ENCODE results near the gene ANKS1A.

Gene ANKS1A

GRCh38 chr6:35048631-35049083 lies 159.6 kb downstream of the ANKS1A start:
- in situ Hi-C loops (cut with HindIII; ENCODE audit: low pct_ligation_motif_present, low sequenced_read_pairs), result no loop called here
- H3K27me3 ChIP-seq (replicated peaks), result no peaks in the 10 kb centered on the region
- H3K4me3 ChIP-seq (ENCODE audit: low read depth, low read length), result peak overlapping the region; percentile 15
- H3K27ac ChIP-seq, result no peak overlapping the region
- DNase-seq, result no peak
- no peaks in the 10 kb centered on the region for H3K36me3 ChIP-seq (replicated peaks)
- TF ChIP-seq CTCF (IDR thresholded peaks at IDR 0.05; ENCODE audit: low read depth, low read length, missing control alignments), result peak; percentile 43

- in situ Hi-C loops (cut with HindIII; ENCODE audit: low pct_ligation_motif_present, low sequenced_read_pairs), result no loop called here
- no peak overlapping the region for H3K27ac ChIP-seq
- no peaks in the 10 kb centered on the region for H3K36me3 ChIP-seq (replicated peaks)
- DNase-seq, result no peak
- TF ChIP-seq CTCF (IDR thresholded peaks at IDR 0.05; ENCODE audit: low read depth, low read length, missing control alignments), result no peak
- no peak overlapping the region for H3K4me3 ChIP-seq (ENCODE audit: low read depth, low read length)
- H3K27me3 ChIP-seq (replicated peaks), result no peaks in the 10 kb centered on the region
Measured at GRCh38 chr6:35049156-35049735, 160.2 kb downstream of the ANKS1A start.

DNA sequence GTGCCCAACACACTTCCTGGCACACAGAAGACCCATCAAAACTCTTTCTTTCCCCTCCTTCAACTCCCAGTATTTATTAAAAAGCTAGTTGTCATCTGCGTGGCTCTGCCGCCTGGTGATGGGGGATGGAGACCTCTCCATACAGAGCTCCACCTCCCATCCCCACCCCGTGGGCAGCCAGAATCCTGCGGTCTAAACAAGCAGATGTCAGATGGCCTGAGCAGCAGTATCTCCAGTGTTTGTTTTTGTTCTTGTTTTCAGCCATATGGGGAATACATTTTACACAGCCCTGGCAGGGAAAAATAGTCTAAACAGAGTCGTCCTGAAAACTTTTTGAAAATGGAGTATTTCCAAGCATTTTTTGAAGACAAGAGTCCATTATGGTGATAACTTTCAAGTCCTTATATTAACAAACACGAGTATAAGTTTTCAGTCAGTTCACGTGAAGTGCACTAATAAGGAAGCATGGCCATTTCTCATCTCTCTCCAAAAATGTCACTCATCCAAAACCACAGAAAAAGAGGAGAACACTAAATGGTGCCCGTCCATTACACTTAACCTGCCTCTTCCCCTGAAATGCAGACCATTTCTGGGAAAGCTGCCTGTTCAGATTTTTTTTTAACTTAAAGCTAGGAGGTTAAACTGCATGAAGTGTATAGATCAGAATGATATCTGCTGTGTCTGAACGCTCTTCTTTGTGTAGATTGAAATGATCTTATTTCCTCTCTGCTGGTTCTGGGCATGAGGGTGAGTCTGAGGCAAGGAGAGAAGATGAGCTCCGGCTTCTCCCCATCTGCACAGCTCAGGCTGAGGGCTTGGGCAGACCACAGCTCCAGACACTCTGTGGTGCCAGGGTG lies 161.1 kb downstream of the ANKS1A start:
- TF ChIP-seq CTCF (IDR thresholded peaks at IDR 0.05; ENCODE audit: low read depth, low read length, missing control alignments), result no peak
- peak; percentile 61 for DNase-seq
- Histone ChIP-seq H3K27me3 (replicated peaks) (no peaks in the 10 kb centered on the region), H3K27ac (no peak overlapping the region), H3K36me3 (replicated peaks) (no peaks in the 10 kb centered on the region), H3K4me3 (ENCODE audit: low read depth, low read length) (no peak overlapping the region)
- in situ Hi-C loops (cut with HindIII; ENCODE audit: low pct_ligation_motif_present, low sequenced_read_pairs), result no loop called here

DNA sequence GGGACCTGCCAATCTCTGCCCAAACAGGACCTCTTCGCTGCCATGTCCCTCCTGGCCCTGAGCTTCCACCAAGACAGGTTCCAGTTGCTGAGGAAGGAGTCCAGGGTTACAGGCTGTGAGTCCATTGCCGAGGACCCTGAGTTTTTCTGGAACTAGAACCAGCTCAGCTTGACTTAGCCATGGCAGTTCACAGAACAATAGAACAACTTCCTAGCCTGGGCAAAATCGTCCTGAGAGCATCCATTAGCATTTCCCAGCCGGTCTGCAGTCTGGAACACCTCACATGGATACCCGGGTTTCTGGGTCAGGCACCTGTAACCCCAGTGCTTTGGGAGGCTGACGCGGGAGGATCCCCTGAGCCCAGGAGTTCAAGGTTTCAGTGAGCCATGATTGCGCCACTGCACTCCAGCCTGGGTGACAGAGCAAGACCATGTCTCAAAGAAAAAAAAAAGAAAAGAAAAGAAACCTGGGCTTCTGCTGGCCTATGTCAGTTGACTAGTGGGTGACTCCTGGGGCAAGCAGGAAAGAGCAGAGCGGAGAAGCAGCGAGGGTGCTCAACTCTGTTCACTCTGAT lies 161.8 kb downstream of the ANKS1A start:
- no peak for DNase-seq
- no peak for TF ChIP-seq CTCF (IDR thresholded peaks at IDR 0.05; ENCODE audit: low read depth, low read length, missing control alignments)
- in situ Hi-C loops (cut with HindIII; ENCODE audit: low pct_ligation_motif_present, low sequenced_read_pairs), result no loop called here
- H3K27me3 ChIP-seq (replicated peaks), result no peaks in the 10 kb centered on the region
- H3K4me3 ChIP-seq (ENCODE audit: low read depth, low read length), result no peak overlapping the region
- H3K36me3 ChIP-seq (replicated peaks), result no peaks in the 10 kb centered on the region
- H3K27ac ChIP-seq, result no peak overlapping the region

GRCh38 chr6:35051396-35051795 lies 162.3 kb downstream of the ANKS1A start:
- TF ChIP-seq CTCF (IDR thresholded peaks at IDR 0.05; ENCODE audit: low read depth, low read length, missing control alignments), result no peak
- Histone ChIP-seq H3K36me3 (replicated peaks) (no peaks in the 10 kb centered on the region), H3K4me3 (ENCODE audit: low read depth, low read length) (no peak overlapping the region), H3K27ac (no peak overlapping the region), H3K27me3 (replicated peaks) (no peaks in the 10 kb centered on the region)
- DNase-seq, result no peak
- in situ Hi-C loops (cut with HindIII; ENCODE audit: low pct_ligation_motif_present, low sequenced_read_pairs), result no loop called here

Measured in brain microvascular endothelial cell (primary cell).